NCI-H1048 (cell line): ENCODE data around the gene FAM241A.

Experiments
- DNase-seq: peaks from one replicate; lab custom pipeline; 2025; lab: John Stamatoyannopoulos, UW

Gene FAM241A

GRCh38 chr4:112213856-112214255 is 68.6 kb downstream of the FAM241A start:
- DNase-seq: no peak

GRCh38 chr4:112214390-112215264 is 69.4 kb downstream of the FAM241A start:
- DNase-seq: no peak

- no peak for DNase-seq
These were observed 74.6 kb downstream of the FAM241A start for GRCh38 chr4:112219826-112220366.

- no peak for DNase-seq
These were observed 77.1 kb downstream of the FAM241A start for GRCh38 chr4:112222219-112222955.

- no peak for DNase-seq
These were observed 79.9 kb downstream of the FAM241A start for GRCh38 chr4:112225157-112225556.

- peak; percentile 84 for DNase-seq
These were observed 85.9 kb downstream of the FAM241A start for GRCh38 chr4:112230879-112231778.

- DNase-seq: peak; percentile 10
These were observed 86.8 kb downstream of the FAM241A start, which contains the start of gene AP1AR for GRCh38 chr4:112231779-112232713. Gene AP1AR, plus strand, starts transcription at chr4:112231787. Its CDS starts 305 bp downstream, at chr4:112232092.

- DNase-seq: no peak
These were observed 89.8 kb downstream of the FAM241A start for GRCh38 chr4:112234952-112235609.

GRCh38 chr4:112236040-112236439 is 90.8 kb downstream of the FAM241A start:
- no peak for DNase-seq

GRCh38 chr4:112238833-112239232 is 93.6 kb downstream of the FAM241A start:
- DNase-seq: no peak
